Fibroblast of mammary gland (primary cell): ENCODE data around the gene OMA1.

Experiments used
- DNase-seq: peaks from one replicate; pipeline ENCODE4 v3.0.0-alpha.2; 2010; ENCODE audit warnings: low read depth
- H3K4me3 ChIP-seq: 2 replicates; pipeline ENCODE4 v1.5.1; 2011; ENCODE audit warnings: low read depth, mild to moderate bottlenecking, low read length, moderate library complexity; ENCODE audit not compliant: control insufficient read depth
- TF ChIP-seq, protein P1 (sequence below): conservative IDR thresholded peaks from 2 replicates; pipeline ENCODE4 v1.5.1; 2011; ENCODE audit warnings: low read depth, low read length, inconsistent platforms; ENCODE audit not compliant: control insufficient read depth, insufficient read depth

OMA1 gene

DNA sequence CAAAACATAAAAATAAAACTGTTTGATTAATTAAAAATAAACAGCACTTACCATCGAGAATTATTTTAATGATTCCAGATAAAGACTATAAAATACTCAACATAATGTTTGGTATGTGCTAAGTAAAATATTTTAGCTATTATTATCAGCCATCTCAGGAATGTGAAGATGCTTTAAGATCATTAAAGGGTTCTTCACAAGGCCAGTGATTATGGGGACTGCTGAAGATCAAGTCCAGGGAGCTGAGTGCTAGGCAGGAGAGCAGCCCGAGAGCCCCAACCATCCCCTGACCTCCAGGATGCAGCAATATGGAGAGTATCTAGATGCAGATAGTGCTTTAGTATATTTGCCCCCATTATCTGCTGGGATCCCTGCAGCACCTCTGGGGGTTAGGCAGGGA, 35.1 kb upstream of the OMA1 start:
- no peak for DNase-seq
- no peak overlapping the region for H3K4me3 ChIP-seq
- TF ChIP-seq, protein P1, sequence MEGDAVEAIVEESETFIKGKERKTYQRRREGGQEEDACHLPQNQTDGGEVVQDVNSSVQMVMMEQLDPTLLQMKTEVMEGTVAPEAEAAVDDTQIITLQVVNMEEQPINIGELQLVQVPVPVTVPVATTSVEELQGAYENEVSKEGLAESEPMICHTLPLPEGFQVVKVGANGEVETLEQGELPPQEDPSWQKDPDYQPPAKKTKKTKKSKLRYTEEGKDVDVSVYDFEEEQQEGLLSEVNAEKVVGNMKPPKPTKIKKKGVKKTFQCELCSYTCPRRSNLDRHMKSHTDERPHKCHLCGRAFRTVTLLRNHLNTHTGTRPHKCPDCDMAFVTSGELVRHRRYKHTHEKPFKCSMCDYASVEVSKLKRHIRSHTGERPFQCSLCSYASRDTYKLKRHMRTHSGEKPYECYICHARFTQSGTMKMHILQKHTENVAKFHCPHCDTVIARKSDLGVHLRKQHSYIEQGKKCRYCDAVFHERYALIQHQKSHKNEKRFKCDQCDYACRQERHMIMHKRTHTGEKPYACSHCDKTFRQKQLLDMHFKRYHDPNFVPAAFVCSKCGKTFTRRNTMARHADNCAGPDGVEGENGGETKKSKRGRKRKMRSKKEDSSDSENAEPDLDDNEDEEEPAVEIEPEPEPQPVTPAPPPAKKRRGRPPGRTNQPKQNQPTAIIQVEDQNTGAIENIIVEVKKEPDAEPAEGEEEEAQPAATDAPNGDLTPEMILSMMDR = no peak

DNA sequence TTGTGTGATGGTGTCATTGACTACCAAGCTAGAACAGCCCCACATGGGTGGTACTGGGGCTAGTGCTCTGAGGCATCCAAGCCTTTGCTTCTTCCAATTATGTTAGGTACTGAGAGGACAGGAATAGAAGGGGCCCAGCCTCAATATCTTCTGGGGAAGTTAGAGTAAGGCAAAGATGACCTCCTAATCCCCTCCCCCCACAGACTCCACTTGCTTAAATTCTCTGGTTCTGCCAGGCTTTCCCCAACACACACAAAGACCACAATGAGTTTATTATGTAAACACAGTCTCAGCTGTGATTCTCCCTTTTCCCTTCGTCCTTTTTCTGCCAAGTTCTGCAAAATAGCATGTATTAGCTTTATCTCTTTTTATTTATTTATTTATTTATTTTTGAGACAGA, 33.7 kb upstream of the OMA1 start:
- TF ChIP-seq, protein P1 = no peak
- DNase-seq = no peak
- no peak overlapping the region for H3K4me3 ChIP-seq

GRCh38 chr1:58577654-58578030, 31.1 kb upstream of the OMA1 start:
- TF ChIP-seq, protein P1 = no peak
- no peak for DNase-seq
- H3K4me3 ChIP-seq = no peak overlapping the region

- DNase-seq = no peak
- peak within 1 kb of the TSS; percentile 26 for H3K4me3 ChIP-seq
- TF ChIP-seq, protein P1 = no peak
Observed at GRCh38 chr1:58576727-58577653, 30.5 kb upstream of the OMA1 start, which contains the start of gene TACSTD2. Gene TACSTD2, minus strand, starts transcription at chr1:58577252. Its CDS starts 96 bp downstream, at chr1:58577156.

GRCh38 chr1:58576325-58576726, 29.8 kb upstream of the OMA1 start:
- TF ChIP-seq, protein P1 = no peak
- H3K4me3 ChIP-seq = peak overlapping the region; percentile 16
- DNase-seq = no peak

GRCh38 chr1:58575551-58576324, 29.2 kb upstream of the OMA1 start:
- TF ChIP-seq, protein P1 = no peak
- no peak overlapping the region for H3K4me3 ChIP-seq
- DNase-seq = no peak
